Left kidney (tissue), 8 donors: ENCODE data around the gene IDI1. TPM values are rescaled to one million over a fixed set of nuclear protein-coding genes. Genes with fewer than 3 reads are reported as not detected.

Experiments
- DNase-seq: peaks from one replicate; pipeline ENCODE4 v3.0.0-alpha.2; 2013
- long read RNA-seq, 8 donors: transcript quantifications; one replicate each; lab custom pipeline, GENCODE V29; 2026
- polyA plus RNA-seq: library from polyadenylated mRNA; unstranded; fragments of 120-200 nt; gene quantifications from one replicate; pipeline ENCODE4 v1.2.1, GENCODE V29; 2013; ENCODE audit not compliant: insufficient read length

Gene IDI1
- 63.7 TPM for polyA plus RNA-seq
- long read RNA-seq, donor 1, transcript IDI1-201 (5 exons, 2,301 nt) = major isoform, 14 of 45 reads
- long read RNA-seq, donor 1, transcript IDI1-205 (4 exons, 1,066 nt) = minor isoform, 9 of 45 reads
- long read RNA-seq, donor 1, partial matches to known transcripts = 22 of 45 reads
- long read RNA-seq, donor 1, other reads (novel, unspliced or antisense) = 0 of 45 reads
- long read RNA-seq, donor 2, transcript IDI1-201 (5 exons, 2,301 nt) = major isoform, 17 of 29 reads
- long read RNA-seq, donor 2, transcript IDI1-205 (4 exons, 1,066 nt) = minor isoform, 6 of 29 reads
- long read RNA-seq, donor 2, partial matches to known transcripts = 6 of 29 reads
- long read RNA-seq, donor 2, other reads (novel, unspliced or antisense) = 0 of 29 reads
- long read RNA-seq, donor 3, transcript IDI1-201 (5 exons, 2,301 nt) = major isoform, 12 of 13 reads
- long read RNA-seq, donor 3, partial matches to known transcripts = 0 of 13 reads
- long read RNA-seq, donor 3, other reads (novel, unspliced or antisense) = 0 of 13 reads
- long read RNA-seq, donor 4, partial matches to known transcripts = 0 of 2 reads
- long read RNA-seq, donor 4, other reads (novel, unspliced or antisense) = 0 of 2 reads
- long read RNA-seq, donor 5, transcript IDI1-205 (4 exons, 1,066 nt) = minor isoform, 16 of 65 reads
- long read RNA-seq, donor 5, transcript IDI1-201 (5 exons, 2,301 nt) = major isoform, 33 of 65 reads
- long read RNA-seq, donor 5, partial matches to known transcripts = 16 of 65 reads
- long read RNA-seq, donor 5, other reads (novel, unspliced or antisense) = 0 of 65 reads
- long read RNA-seq, donor 6, transcript IDI1-205 (4 exons, 1,066 nt) = minor isoform, 11 of 30 reads
- long read RNA-seq, donor 6, transcript IDI1-201 (5 exons, 2,301 nt) = major isoform, 12 of 30 reads
- long read RNA-seq, donor 6, partial matches to known transcripts = 7 of 30 reads
- long read RNA-seq, donor 6, other reads (novel, unspliced or antisense) = 0 of 30 reads
- long read RNA-seq, donor 7, transcript IDI1-201 (5 exons, 2,301 nt) = minor isoform, 17 of 55 reads
- long read RNA-seq, donor 7, transcript IDI1-205 (4 exons, 1,066 nt) = major isoform, 19 of 55 reads
- long read RNA-seq, donor 7, partial matches to known transcripts = 19 of 55 reads
- long read RNA-seq, donor 7, other reads (novel, unspliced or antisense) = 0 of 55 reads
- long read RNA-seq, donor 8, transcript IDI1-201 (5 exons, 2,301 nt) = major isoform, 11 of 15 reads
- long read RNA-seq, donor 8, partial matches to known transcripts = 0 of 15 reads
- long read RNA-seq, donor 8, other reads (novel, unspliced or antisense) = 0 of 15 reads

- DNase-seq = peak; percentile 97
Measured at GRCh38 chr10:1048732-1049424, at the start of gene IDI1. Gene IDI1 (minus strand): TSS chr10:1049119. CDS start chr10:1049003, 116 bp downstream.

DNA sequence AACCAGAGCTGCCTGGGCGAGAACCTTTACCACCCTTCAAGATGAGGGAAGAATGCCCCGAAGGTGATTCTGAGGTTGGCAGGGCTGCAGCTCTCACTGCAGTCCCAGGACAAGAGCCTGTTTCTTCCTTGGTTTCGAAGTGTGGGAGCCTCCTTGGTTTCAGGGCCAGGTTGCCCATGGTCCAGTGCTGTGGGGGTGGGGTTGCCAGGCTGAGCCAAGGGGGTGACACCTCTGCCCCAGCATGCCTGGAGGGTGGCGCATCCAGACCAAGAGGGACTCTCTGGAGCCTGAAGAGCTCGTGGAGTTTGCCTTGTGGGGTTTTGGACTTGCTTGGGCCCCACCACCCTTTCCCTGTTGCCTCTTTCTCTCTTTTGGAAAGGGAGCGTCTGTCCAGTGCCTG, 48.5 kb upstream of the IDI1 start:
- no peak for DNase-seq

- no peak for DNase-seq
Measured at GRCh38 chr10:1096287-1096889, 47.5 kb upstream of the IDI1 start.

DNA sequence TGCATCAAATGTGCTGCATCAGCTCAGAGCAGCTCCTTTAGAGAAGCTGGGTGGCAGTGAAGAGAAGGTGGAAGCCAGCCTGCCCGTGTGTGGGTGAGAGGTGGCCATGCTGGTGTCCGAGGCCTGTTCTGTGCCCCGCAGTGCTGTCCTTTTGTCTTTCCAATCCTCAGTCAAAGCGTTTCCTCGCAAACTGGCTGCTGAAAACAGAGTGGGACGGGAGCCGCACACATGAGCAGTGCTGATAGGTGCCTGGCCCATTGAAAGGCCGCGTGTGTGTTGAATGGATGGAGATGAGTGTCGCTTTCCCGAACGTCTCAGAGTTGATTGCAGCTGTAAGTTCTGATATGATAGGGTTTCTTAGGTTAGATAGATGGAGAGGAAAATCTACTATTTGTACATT, 46.6 kb upstream of the IDI1 start:
- no peak for DNase-seq

GRCh38 chr10:1094112-1095057, 45.5 kb upstream of the IDI1 start:
- no peak for DNase-seq

DNA sequence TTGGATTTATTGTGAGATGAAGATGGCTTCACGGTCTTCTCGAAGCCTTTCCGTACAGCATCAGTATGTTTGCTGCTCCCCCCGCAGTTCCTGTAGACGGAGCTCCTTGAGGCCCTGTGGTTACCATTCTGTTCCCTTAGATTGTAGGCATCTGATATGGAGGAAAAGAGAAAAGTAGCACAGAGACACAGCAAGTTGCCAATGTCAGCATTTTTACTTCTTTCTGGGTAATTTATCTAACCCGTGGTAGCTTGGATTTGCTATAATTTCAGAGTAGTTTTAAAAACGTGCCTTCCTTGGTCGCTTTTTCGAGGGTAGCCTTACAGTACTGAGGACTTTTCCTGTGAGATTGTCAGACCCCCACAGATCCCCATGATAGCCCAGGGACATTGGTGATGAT, 44.8 kb upstream of the IDI1 start:
- no peak for DNase-seq

GRCh38 chr10:1090696-1091095, 41.8 kb upstream of the IDI1 start:
- no peak for DNase-seq

GRCh38 chr10:1089017-1089689, 40.2 kb upstream of the IDI1 start:
- no peak for DNase-seq

DNA sequence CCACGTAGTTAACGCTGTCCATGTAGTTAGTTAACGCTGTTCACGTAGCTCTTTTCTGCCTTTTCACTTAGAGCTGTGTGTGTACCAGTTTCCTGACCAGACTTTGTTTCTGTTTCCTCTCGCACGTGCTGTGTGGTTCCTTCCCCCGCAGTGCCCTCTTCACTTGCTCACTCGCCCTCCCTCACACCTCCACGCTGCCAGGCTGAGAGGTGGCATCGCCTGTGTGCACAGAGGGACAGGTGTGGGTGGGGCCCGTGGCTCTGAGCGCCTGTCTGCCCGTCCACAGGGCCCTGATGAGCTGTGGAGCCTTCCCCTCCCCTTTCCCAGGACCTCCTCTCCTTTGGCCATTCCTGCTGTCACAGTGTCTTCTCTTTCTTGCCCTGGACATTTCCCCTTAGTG, 37.9 kb upstream of the IDI1 start:
- DNase-seq = no peak

DNA sequence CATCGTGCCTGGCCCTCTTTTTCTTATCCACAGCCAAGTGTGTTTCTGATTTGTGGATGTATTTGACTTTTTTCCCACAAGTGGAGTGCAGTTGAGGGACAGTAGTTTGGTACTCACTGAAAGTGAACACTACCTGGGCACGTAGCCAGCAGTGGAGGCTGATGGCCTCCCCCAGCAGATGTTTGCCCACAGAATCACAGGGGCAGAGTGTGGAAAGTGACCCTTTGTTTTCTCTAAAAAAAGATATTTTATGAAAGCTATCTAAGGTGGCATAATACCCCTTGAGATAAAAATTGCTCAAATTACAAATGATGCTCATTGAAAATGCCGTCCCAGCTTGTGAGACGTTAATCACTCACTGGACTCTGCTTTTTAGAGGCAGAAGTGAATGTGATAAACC, 36.3 kb upstream of the IDI1 start:
- no peak for DNase-seq

GRCh38 chr10:1084011-1084950, 35.4 kb upstream of the IDI1 start:
- no peak for DNase-seq

- DNase-seq = no peak
Measured at GRCh38 chr10:1083581-1083980, 34.7 kb upstream of the IDI1 start.

- no peak for DNase-seq
Measured at GRCh38 chr10:1078668-1079067, 29.7 kb upstream of the IDI1 start.

DNA sequence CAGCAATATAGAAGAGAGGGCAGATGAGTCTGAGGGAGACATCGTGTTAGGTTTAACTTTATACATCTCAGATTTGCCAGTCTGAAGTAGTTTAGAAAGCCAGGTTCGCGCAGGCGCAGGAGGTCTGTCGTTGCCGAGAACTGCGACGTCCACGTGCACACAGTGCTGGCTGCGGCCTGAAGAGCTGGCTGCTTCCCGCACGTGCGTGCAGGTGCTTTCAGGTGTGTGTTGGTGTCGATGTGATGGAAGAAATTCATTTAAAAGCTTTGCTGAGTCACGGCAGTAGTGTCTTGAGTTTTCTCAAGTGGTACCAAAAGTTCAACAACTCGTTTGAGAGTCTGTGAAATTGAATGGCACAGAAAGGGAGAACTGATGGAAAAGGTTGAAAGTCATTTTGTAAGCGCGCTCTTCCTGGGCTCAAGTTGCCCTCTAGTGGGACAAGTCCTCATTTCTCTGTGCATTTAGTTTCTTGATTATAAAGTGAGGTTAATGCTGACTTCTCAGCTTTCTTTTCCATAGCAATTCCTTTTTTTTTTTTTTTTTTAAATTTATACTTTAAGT, 25.9 kb upstream of the IDI1 start:
- DNase-seq = no peak

GRCh38 chr10:1074052-1074747, 25.3 kb upstream of the IDI1 start:
- no peak for DNase-seq

- DNase-seq = no peak
Measured at GRCh38 chr10:1070919-1071318, 22.0 kb upstream of the IDI1 start.
